ENCODE results near the gene TBC1D8B. TPM values are rescaled to one million over a fixed set of nuclear protein-coding genes. Genes with fewer than 3 reads are reported as not detected.

Gene TBC1D8B
- total RNA-seq, 4 donors from 2014 or later = 3.5 to 9.5 (median 7.0) TPM

DNA sequence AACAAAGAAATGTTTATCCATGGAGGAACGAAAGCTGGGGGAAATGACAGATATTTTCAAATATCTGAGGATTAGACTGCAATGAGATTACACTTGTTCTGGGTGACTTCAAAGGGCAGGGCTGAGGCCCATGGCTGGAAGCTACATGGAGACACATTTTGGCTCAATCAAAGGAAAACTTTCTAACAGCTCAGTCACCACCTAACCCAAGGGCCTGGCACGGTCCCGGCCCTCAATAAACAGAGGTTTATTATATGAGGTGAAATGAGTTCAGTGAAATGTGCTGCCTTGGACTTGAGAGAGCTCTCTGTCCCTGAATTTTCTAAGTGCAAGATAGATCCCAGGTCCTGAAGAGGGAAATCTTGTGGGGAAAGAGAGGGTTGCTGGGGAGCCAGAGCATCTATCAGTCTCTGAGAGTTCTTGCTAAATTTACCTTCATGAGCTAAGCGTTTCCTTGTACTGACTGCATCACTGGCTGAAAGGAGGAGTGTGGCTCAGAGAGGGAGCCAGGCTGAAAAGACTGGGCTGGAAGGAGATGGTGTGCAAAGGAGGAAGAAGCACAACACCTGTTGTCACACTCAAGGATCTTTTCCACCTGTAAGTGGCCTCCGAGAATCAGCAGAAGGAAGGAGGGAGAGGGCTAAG lies 102.7 kb downstream of the TBC1D8B start:
- no peak for ATAC-seq (ENCODE audit: low FRiP score)
- TF ChIP-seq, protein P1, sequence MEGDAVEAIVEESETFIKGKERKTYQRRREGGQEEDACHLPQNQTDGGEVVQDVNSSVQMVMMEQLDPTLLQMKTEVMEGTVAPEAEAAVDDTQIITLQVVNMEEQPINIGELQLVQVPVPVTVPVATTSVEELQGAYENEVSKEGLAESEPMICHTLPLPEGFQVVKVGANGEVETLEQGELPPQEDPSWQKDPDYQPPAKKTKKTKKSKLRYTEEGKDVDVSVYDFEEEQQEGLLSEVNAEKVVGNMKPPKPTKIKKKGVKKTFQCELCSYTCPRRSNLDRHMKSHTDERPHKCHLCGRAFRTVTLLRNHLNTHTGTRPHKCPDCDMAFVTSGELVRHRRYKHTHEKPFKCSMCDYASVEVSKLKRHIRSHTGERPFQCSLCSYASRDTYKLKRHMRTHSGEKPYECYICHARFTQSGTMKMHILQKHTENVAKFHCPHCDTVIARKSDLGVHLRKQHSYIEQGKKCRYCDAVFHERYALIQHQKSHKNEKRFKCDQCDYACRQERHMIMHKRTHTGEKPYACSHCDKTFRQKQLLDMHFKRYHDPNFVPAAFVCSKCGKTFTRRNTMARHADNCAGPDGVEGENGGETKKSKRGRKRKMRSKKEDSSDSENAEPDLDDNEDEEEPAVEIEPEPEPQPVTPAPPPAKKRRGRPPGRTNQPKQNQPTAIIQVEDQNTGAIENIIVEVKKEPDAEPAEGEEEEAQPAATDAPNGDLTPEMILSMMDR (IDR thresholded peaks at IDR 0.05) = no peak

DNA sequence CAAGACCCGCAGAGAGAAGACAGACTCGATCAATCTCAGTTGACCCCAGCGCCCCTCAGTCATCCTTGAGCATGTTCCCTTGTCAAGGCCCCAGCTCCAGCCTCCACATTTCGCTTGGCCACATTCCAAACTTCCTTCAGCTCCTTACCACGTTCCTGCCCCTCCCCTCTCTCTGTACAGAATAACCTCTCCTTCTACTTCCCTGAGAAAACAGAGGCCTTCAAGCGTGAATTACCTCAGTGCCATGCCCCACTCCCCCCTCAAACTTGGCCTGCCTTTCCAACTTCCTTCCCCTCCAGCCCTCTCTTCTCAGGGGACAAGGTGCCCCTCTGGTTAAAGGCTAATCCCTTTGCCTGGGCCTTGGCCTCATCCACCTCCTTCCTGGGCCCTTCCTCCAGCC lies 103.9 kb downstream of the TBC1D8B start:
- TF ChIP-seq, protein P1 (IDR thresholded peaks at IDR 0.05) = no peak
- DNase-seq (ENCODE audit: low spot score) (no peak), ATAC-seq (ENCODE audit: low FRiP score) (no peak)

More for the DNA sequence above, 102.7 kb downstream of the TBC1D8B start:
- DNase-seq (ENCODE audit: low spot score) = no peak

DNA sequence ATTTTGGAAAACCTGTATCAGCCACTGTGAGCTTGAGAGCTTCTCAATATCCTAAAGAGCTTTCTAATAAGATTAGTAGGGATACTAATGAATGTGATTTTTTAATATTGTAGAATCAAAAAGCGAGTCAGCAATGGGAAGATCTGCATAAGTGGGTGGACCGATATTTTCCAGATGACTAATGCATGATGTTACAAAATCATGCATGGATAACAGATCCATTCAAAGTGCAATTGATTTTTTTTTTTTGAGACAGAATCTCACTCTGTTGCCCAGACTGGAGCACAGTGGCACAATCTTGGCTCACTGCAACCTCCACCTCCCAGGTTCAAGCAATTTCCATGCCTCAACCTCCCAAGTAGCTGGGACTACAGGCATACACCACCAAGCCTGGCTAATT lies 110.4 kb downstream of the TBC1D8B start:
- TF ChIP-seq, protein P1 (IDR thresholded peaks at IDR 0.05) = no peak
- ATAC-seq (ENCODE audit: low FRiP score) (no peak), DNase-seq (ENCODE audit: low spot score) (no peak)

DNA sequence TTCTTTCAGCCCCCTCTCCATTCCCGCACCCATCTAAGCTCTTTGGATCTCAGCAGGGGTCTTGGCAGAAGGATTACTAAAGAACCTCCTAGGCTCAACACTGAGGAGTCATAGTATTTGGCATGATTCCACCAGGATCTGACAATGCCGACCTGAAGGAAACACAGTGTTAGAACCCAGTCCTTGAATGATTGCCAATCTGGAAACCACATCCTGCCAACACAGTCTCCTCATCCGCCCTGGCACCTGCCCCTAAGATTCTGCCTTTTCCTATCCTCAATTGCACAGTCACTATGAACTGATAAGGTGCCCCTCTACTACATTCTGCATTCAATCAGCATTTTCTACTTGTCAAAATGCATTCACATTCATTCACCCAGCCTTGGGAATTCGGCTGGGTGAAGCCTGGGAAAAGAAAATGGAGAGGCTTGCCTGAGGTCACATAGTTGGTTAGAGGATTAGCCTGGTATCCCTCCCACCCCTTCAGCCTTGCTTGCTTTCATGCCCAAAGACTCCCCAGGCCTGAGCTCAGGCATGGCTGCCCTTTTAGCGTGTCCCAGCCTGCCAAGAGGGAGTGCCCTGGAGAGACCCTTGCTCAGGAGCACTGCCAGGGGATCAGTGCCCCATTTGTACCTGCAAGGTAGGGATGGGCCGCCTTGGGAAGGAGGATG lies 115.5 kb downstream of the TBC1D8B start:
- TF ChIP-seq, protein P1 (IDR thresholded peaks at IDR 0.05) = no peak
- ATAC-seq (ENCODE audit: low FRiP score) = no peak
- DNase-seq (ENCODE audit: low spot score) = no peak

DNA sequence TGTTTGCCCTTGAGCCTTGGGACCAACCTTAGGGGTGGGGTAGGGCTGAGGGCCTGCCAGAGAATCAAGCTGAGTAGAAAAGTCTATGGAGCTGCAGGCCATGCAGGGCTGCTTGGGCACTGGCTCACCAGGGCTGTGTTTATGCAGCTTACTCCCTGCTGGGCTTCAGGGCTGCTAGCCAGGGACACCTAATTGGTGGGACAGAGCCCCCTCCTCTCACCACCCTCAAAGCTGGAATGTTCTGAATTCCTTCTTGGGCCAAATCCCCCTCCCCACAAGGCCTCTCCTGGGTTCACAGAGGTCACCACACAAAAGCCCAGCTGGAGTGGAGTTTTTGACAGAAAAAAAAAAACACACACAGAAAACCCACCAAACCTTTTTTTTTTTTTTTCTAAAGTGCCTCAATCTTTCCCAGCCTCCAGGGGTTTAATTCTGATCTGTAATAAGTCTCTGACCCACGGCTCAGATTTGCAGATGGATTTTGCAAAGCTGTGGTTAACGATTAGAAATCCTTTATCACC lies 117.5 kb downstream of the TBC1D8B start, which contains the start of gene CLDN2:
TSS of gene CLDN2 (plus strand) at position 471 of the 521 bp plus-strand sequence. CDS start 7,827 bp downstream, outside the sequence.
- DNase-seq (ENCODE audit: low spot score) (no peak), ATAC-seq (ENCODE audit: low FRiP score) (no peak)
- TF ChIP-seq, protein P1 (IDR thresholded peaks at IDR 0.05) = no peak

DNA sequence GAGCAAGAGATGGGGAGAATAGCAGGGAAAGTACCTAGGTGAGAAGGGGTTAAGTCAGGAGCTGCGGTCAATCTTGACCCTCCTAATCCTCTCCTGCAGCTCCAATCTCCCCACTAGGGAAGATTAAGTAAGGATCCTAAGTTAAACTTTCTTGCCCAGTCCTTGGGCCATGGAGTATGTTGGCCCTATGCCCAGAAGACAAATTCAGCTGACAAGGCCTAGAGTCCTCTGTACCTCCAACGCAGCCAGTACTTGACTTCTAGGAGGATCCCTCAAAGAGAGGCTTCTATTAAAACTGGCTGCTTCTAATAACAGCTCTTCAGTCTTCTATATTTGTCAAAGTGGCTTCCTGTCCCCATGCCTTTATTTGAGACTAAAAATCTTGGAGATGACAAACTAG lies 119.2 kb downstream of the TBC1D8B start:
- TF ChIP-seq, protein P1 (IDR thresholded peaks at IDR 0.05) = no peak
- DNase-seq (ENCODE audit: low spot score) (no peak), ATAC-seq (ENCODE audit: low FRiP score) (no peak)

Other genes starting within 250 kb of the TBC1D8B start
- 1 to 10 TPM; 1.2 to 4.3 (median 2.4) TPM for gene RADX, start 190.7 kb upstream of the TBC1D8B start, total RNA-seq
- 1 to 10 TPM in 1 of 4 donors, under 1 TPM in 1, not detected in 2; 0.37 to 1.6 TPM for gene RNF128, start 76.0 kb upstream of the TBC1D8B start, total RNA-seq
- under 1 TPM in 1 of 4 donors, not detected in 3; 0.82 TPM for gene RIPPLY1, start 100.7 kb downstream of the TBC1D8B start, total RNA-seq
- gene CLDN2, start 117.7 kb downstream of the TBC1D8B start, total RNA-seq = 1 to 10 TPM in 1 of 4 donors, under 1 TPM in 3; 0.24 to 2.4 (median 0.30) TPM
- 10 to 100 TPM; 19.1 to 22.3 (median 20.4) TPM for gene MORC4, start 197.5 kb downstream of the TBC1D8B start, total RNA-seq